NCI-H2227 treated with DMSO at 0.1 percent for 48 hours (cell line): ENCODE measurements around the gene PPP2R5B.

Source experiments
- DNase-seq: peaks from one replicate; lab custom pipeline; 2025; lab: John Stamatoyannopoulos, UW

PPP2R5B gene

GRCh38 chr11:64888729-64889511 is 35.6 kb upstream of the PPP2R5B start:
- no peak for DNase-seq

- DNase-seq, result no peak
These were observed 34.0 kb upstream of the PPP2R5B start for GRCh38 chr11:64890522-64890939.

- DNase-seq, result no peak
These were observed 33.2 kb upstream of the PPP2R5B start for GRCh38 chr11:64891215-64891848.

GRCh38 chr11:64891880-64892279 is 32.6 kb upstream of the PPP2R5B start:
- no peak for DNase-seq

GRCh38 chr11:64892411-64892831 is 32.1 kb upstream of the PPP2R5B start:
- no peak for DNase-seq

- DNase-seq, result no peak
These were observed 31.7 kb upstream of the PPP2R5B start for GRCh38 chr11:64892838-64893193.

GRCh38 chr11:64893194-64894069 is 31.1 kb upstream of the PPP2R5B start:
- no peak for DNase-seq

- no peak for DNase-seq
These were observed 30.2 kb upstream of the PPP2R5B start for GRCh38 chr11:64894070-64894811.

- no peak for DNase-seq
These were observed 29.6 kb upstream of the PPP2R5B start for GRCh38 chr11:64894812-64895452.

- no peak for DNase-seq
These were observed 28.0 kb upstream of the PPP2R5B start for GRCh38 chr11:64896448-64897022.

GRCh38 chr11:64897381-64898075 is 27.0 kb upstream of the PPP2R5B start:
- DNase-seq, result no peak

GRCh38 chr11:64898076-64898445 is 26.4 kb upstream of the PPP2R5B start:
- no peak for DNase-seq

GRCh38 chr11:64898541-64898940 is 25.9 kb upstream of the PPP2R5B start:
- no peak for DNase-seq

GRCh38 chr11:64900263-64900678 is 24.2 kb upstream of the PPP2R5B start:
- DNase-seq, result no peak

- no peak for DNase-seq
These were observed 23.7 kb upstream of the PPP2R5B start for GRCh38 chr11:64900774-64901173.

- DNase-seq, result no peak
These were observed 22.2 kb upstream of the PPP2R5B start for GRCh38 chr11:64902102-64902900.

- DNase-seq, result no peak
These were observed 21.1 kb upstream of the PPP2R5B start for GRCh38 chr11:64903291-64903833.

GRCh38 chr11:64905516-64906313 is 18.8 kb upstream of the PPP2R5B start:
- no peak for DNase-seq

GRCh38 chr11:64906314-64906635 is 18.2 kb upstream of the PPP2R5B start:
- DNase-seq, result no peak
